ENCODE results near the gene CYP4F22. TPM values are rescaled to one million over a fixed set of nuclear protein-coding genes. Genes with fewer than 3 reads are reported as not detected.

Gene CYP4F22
- total and polyA plus RNA-seq, 4 donors, result 0.07 to 0.18 TPM; not detected in 2

GRCh38 chr19:15562145-15562544, 53.8 kb downstream of the CYP4F22 start:
- no peak for TF ChIP-seq CTCF (IDR thresholded peaks at IDR 0.05; ENCODE audit: control extremely low read depth, extremely low read depth)
- H3K9me3 ChIP-seq (ENCODE audit: control insufficient read depth in 4 of 4, insufficient read depth in 3 of 4, low read length in 3 of 4), result no peaks in the 10 kb centered on the region
- H3K27me3 ChIP-seq (ENCODE audit: control insufficient read depth in 3 of 3, insufficient read depth in 3 of 3, low read length in 2 of 3), result peaks cover 0 to 1% (median 0%) of the 10 kb centered on the region in 3 donors
- WGBS, 2 donors, result 87 to 89% methylated on average over 4 of the region's 4 CpGs
- DNase-seq (no peak), ATAC-seq (ENCODE audit: insufficient read depth, low FRiP score) (no peak)
- H3K4me3 ChIP-seq, result no peak overlapping the region
- H3K4me1 ChIP-seq (ENCODE audit: control insufficient read depth in 5 of 5, insufficient read depth in 5 of 5, low read length in 5 of 5), result peaks cover 0 to 5% (median 0%) of the 10 kb centered on the region in 5 donors
- no peak overlapping the region for H3K27ac ChIP-seq (ENCODE audit: low read depth in 1 of 2, low read length in 1 of 2)
- no peaks in the 10 kb centered on the region for H3K36me3 ChIP-seq (ENCODE audit: control insufficient read depth in 4 of 4, insufficient read depth in 4 of 4, low read length in 4 of 4)
- H3K9ac ChIP-seq (ENCODE audit: insufficient read depth in 1 of 2, low read length in 2 of 2), result no peak overlapping the region

GRCh38 chr19:15562861-15563260, 54.5 kb downstream of the CYP4F22 start:
- H3K27ac ChIP-seq (ENCODE audit: low read depth in 1 of 2, low read length in 1 of 2), result no peak overlapping the region
- H3K4me3 ChIP-seq, result no peak overlapping the region
- no peak for TF ChIP-seq CTCF (IDR thresholded peaks at IDR 0.05; ENCODE audit: control extremely low read depth, extremely low read depth)
- H3K36me3 ChIP-seq (ENCODE audit: control insufficient read depth in 4 of 4, insufficient read depth in 4 of 4, low read length in 4 of 4), result no peaks in the 10 kb centered on the region
- ATAC-seq (ENCODE audit: insufficient read depth, low FRiP score) (no peak), DNase-seq (peak in 1 of 3 donors; percentile 24)
- H3K9ac ChIP-seq (ENCODE audit: insufficient read depth in 1 of 2, low read length in 2 of 2), result no peak overlapping the region
- H3K9me3 ChIP-seq (ENCODE audit: control insufficient read depth in 4 of 4, insufficient read depth in 3 of 4, low read length in 3 of 4), result no peaks in the 10 kb centered on the region
- 28 to 52% methylated on average over 3 of the region's 3 CpGs for WGBS, 2 donors
- no peaks in the 10 kb centered on the region for H3K27me3 ChIP-seq (ENCODE audit: control insufficient read depth in 3 of 3, insufficient read depth in 3 of 3, low read length in 2 of 3)
- peaks cover 0 to 5% (median 0%) of the 10 kb centered on the region in 5 donors for H3K4me1 ChIP-seq (ENCODE audit: control insufficient read depth in 5 of 5, insufficient read depth in 5 of 5, low read length in 5 of 5)

GRCh38 chr19:15563325-15563794, 55.0 kb downstream of the CYP4F22 start:
- Histone ChIP-seq H3K4me1 (ENCODE audit: control insufficient read depth in 5 of 5, insufficient read depth in 5 of 5, low read length in 5 of 5) (peaks cover 0 to 5% (median 0%) of the 10 kb centered on the region in 5 donors), H3K27ac (ENCODE audit: low read depth in 1 of 2, low read length in 1 of 2) (no peak overlapping the region), H3K4me3 (no peak overlapping the region), H3K9ac (ENCODE audit: insufficient read depth in 1 of 2, low read length in 2 of 2) (no peak overlapping the region), H3K27me3 (ENCODE audit: control insufficient read depth in 3 of 3, insufficient read depth in 3 of 3, low read length in 2 of 3) (no peaks in the 10 kb centered on the region), H3K9me3 (ENCODE audit: control insufficient read depth in 4 of 4, insufficient read depth in 3 of 4, low read length in 3 of 4) (no peaks in the 10 kb centered on the region), H3K36me3 (ENCODE audit: control insufficient read depth in 4 of 4, insufficient read depth in 4 of 4, low read length in 4 of 4) (no peaks in the 10 kb centered on the region)
- 16 to 21% methylated on average over 3 of the region's 3 CpGs for WGBS, 2 donors
- DNase-seq (peak in 2 of 3 donors; percentile 14 to 41), ATAC-seq (ENCODE audit: insufficient read depth, low FRiP score) (no peak)
- no peak for TF ChIP-seq CTCF (IDR thresholded peaks at IDR 0.05; ENCODE audit: control extremely low read depth, extremely low read depth)

- no peaks in the 10 kb centered on the region for H3K9me3 ChIP-seq (ENCODE audit: control insufficient read depth in 4 of 4, insufficient read depth in 3 of 4, low read length in 3 of 4)
- DNase-seq (no peak), ATAC-seq (ENCODE audit: insufficient read depth, low FRiP score) (no peak)
- no peaks in the 10 kb centered on the region for H3K36me3 ChIP-seq (ENCODE audit: control insufficient read depth in 4 of 4, insufficient read depth in 4 of 4, low read length in 4 of 4)
- H3K9ac ChIP-seq (ENCODE audit: insufficient read depth in 1 of 2, low read length in 2 of 2), result no peak overlapping the region
- H3K4me3 ChIP-seq, result no peak overlapping the region
- no peaks in the 10 kb centered on the region for H3K27me3 ChIP-seq (ENCODE audit: control insufficient read depth in 3 of 3, insufficient read depth in 3 of 3, low read length in 2 of 3)
- peaks cover 0 to 5% (median 0%) of the 10 kb centered on the region in 5 donors for H3K4me1 ChIP-seq (ENCODE audit: control insufficient read depth in 5 of 5, insufficient read depth in 5 of 5, low read length in 5 of 5)
- WGBS, 2 donors, result 74 to 87% methylated on average over 14 of the region's 14 CpGs
- no peak for TF ChIP-seq CTCF (IDR thresholded peaks at IDR 0.05; ENCODE audit: control extremely low read depth, extremely low read depth)
- H3K27ac ChIP-seq (ENCODE audit: low read depth in 1 of 2, low read length in 1 of 2), result no peak overlapping the region
Measured at GRCh38 chr19:15563931-15564330, 55.6 kb downstream of the CYP4F22 start.
